ENCODE results near the gene EIF5.

The EIF5 gene

DNA sequence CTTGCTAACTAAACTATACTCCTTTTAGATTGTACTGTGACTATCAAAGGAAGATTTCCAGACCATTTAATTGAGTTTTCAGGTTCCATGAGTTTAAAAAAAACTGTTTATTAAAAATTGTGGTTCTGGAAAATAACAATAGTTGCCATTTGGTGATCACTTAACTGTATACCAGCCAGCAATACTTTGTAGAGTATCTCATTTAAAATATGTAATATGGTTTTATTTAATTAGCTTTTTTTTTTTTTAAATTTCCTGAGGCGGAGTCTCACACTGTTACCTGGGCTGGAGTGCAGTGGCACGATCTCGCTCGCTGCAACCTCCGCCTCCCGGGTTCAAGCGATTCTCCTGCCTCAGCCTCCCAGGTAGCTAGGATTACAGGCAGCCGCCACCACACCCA is 58.5 kb downstream of the EIF5 start:
- no peaks in the 10 kb centered on the region; the same call in 1 of the 2 replicates for H3K36me3 ChIP-seq (replicated peaks)
- peaks cover 11% of the 10 kb centered on the region for H3K4me1 ChIP-seq
- DNase-seq (ENCODE audit: low spot score in 2 of 2), result no peak
- H3K4me3 ChIP-seq, result no peak overlapping the region
- H3K27me3 ChIP-seq (ENCODE audit: low read depth), result no peaks in the 10 kb centered on the region
- H3K9me3 ChIP-seq, result no peaks in the 10 kb centered on the region
- in situ Hi-C loops (cut with MboI; ENCODE audit: low sequenced_read_pairs), result no loop called here

DNA sequence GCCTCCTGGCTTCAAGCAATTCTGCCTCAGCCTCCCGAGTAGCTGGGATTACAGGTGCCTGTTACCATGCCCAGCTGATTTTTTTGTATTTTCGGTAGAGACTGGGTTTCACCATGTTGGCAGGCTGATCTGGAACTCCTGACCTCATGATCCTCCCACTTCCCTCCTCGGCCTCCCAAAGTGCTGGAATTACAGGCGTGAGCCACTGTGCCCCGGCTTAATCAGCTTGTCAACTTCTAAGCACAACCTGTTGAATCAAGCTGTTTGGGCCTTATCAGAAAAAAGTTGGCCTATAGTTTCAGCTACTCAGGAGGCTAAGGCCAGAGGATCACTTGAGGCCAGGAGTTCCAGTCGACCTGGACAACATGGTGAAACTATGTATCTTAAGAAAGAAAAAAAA is 59.0 kb downstream of the EIF5 start:
- peaks cover 8% of the 10 kb centered on the region; the same call in 1 of the 2 replicates for H3K4me1 ChIP-seq
- H3K36me3 ChIP-seq (replicated peaks), result no peaks in the 10 kb centered on the region; the same call in 1 of the 2 replicates
- no peak for DNase-seq (ENCODE audit: low spot score in 2 of 2)
- no peak overlapping the region for H3K4me3 ChIP-seq
- H3K27me3 ChIP-seq (ENCODE audit: low read depth), result no peaks in the 10 kb centered on the region
- no peaks in the 10 kb centered on the region for H3K9me3 ChIP-seq
- in situ Hi-C loops (cut with MboI; ENCODE audit: low sequenced_read_pairs), result no loop called here

DNA sequence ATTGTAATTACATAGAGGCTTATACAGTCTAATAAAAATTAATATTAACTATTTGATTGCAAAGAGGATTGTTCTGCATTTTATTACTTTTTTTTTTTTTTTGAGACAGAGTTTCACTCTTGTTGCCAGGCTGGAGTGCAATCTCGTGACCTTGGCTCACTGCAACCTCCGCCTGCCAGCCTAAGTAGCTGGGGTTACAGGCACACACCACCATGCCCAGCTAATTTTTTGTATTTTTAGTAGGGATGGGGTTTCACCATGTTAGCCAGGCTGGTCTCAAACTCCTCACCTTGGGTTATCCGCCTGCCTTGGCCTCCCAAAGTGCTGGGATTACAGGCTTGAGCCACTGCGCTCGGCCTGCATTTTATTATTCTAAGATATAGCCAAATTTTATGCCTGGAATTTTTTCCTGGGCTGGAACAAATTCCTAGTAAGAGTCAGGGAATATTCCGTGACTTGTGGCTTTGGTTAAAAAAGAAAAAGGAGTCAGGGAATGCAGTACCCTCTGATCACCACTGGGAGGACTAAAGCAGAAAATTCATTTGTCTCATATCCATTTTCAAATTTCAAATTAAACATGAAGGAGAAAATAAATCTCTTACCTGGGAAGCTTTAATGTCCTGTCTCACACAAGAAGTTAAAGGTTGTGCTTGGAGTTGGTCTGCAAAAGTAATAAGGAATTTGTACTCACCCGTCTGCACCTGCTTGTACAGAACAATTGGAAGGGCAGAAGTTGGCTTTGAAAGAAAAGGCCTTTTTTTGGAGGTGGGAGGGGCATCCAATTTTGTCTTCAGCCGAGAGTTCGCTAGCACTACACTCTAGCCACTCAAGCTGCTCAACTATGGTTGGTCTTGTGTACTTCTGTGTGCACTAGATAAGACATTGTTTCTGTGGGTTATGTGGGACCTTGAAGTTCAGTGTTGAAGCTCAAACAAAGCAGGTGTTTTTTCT is 59.9 kb downstream of the EIF5 start:
- no peaks in the 10 kb centered on the region for H3K27me3 ChIP-seq (ENCODE audit: low read depth)
- H3K36me3 ChIP-seq (replicated peaks), result peaks cover 3% of the 10 kb centered on the region; the same call in 1 of the 2 replicates
- peaks cover 12% of the 10 kb centered on the region for H3K4me1 ChIP-seq
- in situ Hi-C loops (cut with MboI; ENCODE audit: low sequenced_read_pairs), result no loop called here
- no peaks in the 10 kb centered on the region for H3K9me3 ChIP-seq
- DNase-seq (ENCODE audit: low spot score in 2 of 2), result peak; percentile 53 to 61
- H3K4me3 ChIP-seq, result no peak overlapping the region

All from HAP-1 (cell line).